GM19023 (cell line): ENCODE data around the gene DDX42.
A peak's percentile ranks its signal among the peaks of the same experiment; 100 is the strongest.
"Not testable (repeated sequence)": the region's sequence is repeated elsewhere in the genome, so short reads cannot be mapped to it uniquely, and the experiment has no call there.

Experiments
- ATAC-seq: cut with Tn5 transposase; IDR thresholded peaks from one replicate; pipeline ENCODE4 v1.9.1; 2021; ENCODE audit warnings: mild to moderate bottlenecking, moderate library complexity; ENCODE audit not compliant: unreplicated experiment

The DDX42 gene

DNA sequence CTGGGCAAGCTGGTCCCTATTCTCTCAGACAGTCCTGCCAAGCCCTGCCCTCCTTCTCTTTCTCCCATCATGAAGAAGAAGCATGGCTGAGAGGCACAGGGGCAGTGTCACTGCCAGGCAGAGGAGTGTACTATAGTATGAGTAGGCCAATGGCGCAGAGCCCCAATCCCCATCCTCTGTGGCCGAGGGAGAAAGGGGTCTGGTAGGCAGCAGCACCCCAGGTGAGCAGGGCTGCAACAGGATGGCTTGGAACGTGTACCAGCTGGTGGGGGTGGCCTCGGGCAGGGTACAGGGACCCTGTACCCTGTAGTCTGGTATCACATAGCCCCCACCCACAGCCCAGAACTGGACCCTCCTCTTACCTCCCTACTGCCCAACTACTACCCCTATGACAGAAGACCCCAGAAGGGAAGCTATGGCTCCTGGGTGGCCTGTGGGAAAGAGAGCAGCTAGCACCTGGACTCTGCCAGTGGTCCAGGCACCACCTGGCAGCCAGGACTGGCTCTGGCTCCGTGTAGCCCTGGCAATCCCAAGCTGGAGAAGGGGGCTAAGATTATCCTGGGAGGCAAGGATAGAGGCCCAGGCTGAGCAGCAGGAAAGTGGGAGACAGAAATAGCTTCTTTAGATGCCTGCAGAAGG, 64.1 kb downstream of the DDX42 start:
- no peak for ATAC-seq

GRCh38 chr17:63838631-63839171, 64.7 kb downstream of the DDX42 start:
- no peak for ATAC-seq

- no peak for ATAC-seq
Observed at GRCh38 chr17:63840591-63841349, 66.8 kb downstream of the DDX42 start.

DNA sequence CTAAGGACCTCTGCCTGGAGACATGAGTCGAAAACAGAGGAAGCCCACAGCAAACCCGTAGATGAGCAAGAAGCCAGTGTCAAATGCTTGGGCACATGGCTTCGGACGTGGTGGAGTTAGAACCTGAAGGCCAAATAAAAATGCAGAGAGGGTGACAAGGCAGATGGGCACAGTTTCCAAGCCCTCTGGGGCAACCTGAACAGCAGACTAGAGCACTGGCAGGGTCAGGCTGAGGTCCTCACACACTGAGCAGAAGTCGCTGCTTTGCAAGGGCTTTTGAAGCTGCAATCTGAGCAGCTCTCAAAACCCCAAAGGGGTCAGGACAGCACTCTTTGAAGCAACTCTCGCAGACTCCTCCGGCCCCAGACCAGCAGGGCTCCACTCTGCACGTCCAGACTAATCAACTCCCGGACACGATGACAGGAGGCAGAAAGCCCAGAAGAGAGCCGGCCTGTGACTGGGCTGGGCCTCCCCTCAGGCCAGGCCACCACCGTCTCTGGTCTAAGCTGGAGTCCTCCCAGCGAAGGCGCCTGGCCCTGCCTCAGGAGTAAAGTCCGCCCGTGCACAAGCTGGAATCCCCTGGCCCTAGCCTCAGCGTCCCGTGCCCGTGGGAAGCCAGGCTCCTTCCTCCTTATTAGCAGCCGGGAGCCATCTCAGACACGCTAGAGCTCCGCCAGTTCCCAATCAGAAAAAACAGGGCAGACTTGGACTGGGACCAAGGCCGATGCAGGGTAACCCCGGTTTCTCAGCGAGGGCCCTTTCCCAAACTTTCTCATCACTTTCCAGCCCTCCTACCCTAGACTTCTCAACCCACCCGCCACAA, 67.6 kb downstream of the DDX42 start:
- no peak for ATAC-seq

- ATAC-seq: peak; percentile 34
Observed at GRCh38 chr17:63842173-63842539, 68.2 kb downstream of the DDX42 start.

- peak; percentile 87 for ATAC-seq
Observed at GRCh38 chr17:63842540-63843386, 68.8 kb downstream of the DDX42 start, which contains the start of gene SMARCD2. Gene SMARCD2 (minus strand): TSS chr17:63842685. CDS start chr17:63842674, 11 bp downstream.

DNA sequence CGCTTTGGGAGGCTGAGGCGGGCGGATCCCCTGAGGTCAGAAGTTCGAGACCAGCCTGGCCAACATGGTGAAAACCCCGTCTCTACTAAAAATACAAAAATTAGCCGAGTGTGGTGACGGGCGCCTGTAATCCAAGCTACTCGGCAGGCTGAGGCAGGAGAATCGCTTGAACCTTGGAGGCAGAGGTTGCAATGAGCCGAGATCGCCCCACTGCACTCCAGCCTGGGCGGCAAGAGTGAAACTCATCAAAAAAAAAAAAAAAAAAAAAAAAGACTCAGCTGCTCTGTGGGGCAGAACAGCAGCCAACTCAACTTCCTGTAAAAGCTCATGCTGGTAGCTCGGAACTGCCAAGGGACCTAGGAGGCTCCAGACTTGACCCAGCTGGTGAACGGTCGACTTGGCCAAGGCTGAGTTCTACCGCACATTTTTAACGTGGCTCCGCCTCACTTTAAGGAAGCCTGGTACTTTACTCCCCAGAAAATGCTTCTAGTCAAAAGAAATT, 69.5 kb downstream of the DDX42 start:
- ATAC-seq: not testable (repeated sequence)

DNA sequence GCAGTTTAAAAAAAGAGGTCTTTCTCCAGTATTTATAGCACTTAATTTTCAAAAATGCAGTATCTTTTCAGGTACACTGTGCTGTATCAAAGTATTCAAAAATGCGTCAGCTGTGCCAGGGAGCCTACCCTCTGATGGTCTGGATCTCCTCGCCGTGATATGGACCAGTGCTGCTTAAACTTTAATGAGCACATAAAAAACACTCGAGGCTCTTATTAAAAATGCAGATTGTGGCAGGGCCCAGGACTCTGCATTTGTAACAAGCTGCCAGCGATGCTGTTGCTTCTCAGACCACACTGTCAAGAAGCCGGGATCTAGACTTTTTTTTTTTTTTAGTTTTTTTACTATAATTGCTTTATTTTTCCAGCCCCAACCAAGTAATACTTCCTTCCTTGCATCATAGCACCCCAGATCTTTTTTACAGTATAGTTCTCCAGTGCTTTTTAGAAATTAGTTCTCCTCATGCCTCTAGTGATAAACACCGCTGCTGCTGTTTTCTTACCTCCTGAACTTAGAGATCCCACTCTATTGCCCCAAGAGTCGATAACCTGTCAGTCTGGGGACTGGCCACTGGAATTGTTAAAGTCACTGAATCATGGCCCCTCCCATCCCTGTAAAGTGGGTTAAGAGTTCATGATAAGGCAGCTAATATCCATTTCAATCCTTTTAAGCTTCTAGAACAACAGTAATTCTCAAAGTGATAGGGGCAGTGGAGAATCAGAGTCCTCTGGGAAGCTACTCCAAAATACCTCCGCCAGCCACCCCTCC, 70.1 kb downstream of the DDX42 start:
- no peak for ATAC-seq

GRCh38 chr17:63845509-63845908, 71.5 kb downstream of the DDX42 start:
- ATAC-seq: no peak

GRCh38 chr17:63847525-63848249, 73.7 kb downstream of the DDX42 start:
- no peak for ATAC-seq

- peak; percentile 89 for ATAC-seq
Observed at GRCh38 chr17:63848834-63849689, 75.1 kb downstream of the DDX42 start.

DNA sequence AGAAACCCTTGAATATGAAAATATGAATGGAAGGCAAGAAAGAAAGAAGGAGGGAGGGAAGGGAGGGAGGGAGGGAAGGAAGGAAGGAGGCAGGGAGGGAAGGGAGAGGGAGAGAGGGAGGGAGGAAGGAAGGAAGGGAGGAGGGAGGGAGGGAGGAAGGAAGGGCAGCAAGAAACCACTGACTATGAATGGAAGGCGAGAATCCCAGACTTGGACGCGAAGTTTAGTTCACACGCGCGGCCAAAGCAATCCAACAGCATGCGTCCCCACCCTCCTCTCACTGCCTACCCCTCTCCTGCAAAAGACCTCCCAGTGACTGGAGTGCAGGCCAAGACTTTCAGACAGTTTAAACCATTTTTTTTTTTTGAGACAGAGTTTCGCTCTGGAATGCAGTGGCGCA, 76.4 kb downstream of the DDX42 start:
- no peak for ATAC-seq

DNA sequence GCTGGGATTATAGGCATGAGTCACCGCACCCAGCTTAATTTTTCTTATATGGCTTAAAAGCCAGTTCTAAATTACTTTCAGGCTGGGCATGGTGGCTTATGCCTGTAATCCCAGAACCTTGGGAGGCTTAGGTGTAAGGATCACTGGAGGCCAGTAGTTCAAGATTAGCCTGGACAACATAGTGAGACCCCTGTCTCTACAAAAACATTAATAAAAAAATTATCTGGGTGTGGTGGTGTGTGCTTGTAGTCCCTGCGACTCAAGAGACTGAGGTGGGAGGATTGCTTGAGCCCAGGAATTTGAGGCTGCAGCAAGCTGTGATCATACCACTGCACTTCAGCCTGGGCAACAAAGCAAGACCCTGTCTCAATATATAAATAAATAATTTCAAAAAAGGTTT, 79.3 kb downstream of the DDX42 start:
- no peak for ATAC-seq

DNA sequence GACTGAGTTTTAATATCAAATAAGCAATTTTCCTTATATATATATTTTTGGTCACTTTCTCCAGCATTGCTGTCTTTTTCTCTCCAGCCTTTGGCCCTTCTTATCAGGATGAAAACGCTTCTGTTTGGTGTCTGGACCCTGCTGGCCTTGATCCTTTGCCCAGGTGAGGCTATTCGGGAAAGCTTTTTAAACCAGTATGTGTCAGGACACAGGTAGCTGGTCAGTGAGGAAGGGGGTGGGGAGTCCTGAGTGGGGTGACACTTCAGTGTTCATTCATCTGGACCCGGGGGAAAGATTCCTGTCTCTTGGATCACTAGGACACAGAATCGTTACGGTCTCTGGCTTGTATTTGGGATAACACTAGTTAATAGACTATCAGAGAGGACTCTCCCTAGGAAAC, 80.7 kb downstream of the DDX42 start:
- ATAC-seq: no peak

- no peak for ATAC-seq
Observed at GRCh38 chr17:63855185-63855584, 81.2 kb downstream of the DDX42 start.

- ATAC-seq: not testable (repeated sequence)
Observed at GRCh38 chr17:63856425-63856824, 82.5 kb downstream of the DDX42 start.

DNA sequence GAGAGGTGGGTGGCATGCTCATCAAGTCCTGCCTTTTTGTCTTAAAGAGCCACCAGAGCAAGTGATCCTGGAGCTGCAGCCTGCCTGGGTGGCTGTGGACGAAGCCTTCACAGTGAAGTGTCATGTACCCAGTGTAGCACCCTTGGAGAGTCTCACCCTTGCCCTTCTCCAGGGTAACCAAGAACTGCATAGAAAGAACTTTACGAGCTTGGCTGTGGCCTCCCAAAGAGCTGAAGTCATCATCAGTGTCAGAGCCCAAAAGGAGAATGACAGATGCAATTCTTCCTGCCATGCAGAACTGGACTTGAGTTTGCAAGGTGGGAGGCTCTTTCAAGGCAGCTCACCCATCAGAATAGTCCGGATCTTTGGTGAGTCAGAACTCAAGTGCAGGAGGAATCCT, 85.3 kb downstream of the DDX42 start:
- ATAC-seq: no peak

- ATAC-seq: not testable (repeated sequence)
Observed at GRCh38 chr17:63866625-63867024, 92.7 kb downstream of the DDX42 start.
